Measurements from ENCODE around the gene RYK.

The RYK gene

GRCh38 chr3:134145183-134145582 lies 105.5 kb downstream of the RYK start:
- DNase-seq (ENCODE audit: insufficient read length, low spot score) (no peak), FAIRE-seq (no peak)
- TF ChIP-seq TAF1 (IDR thresholded peaks at IDR 0.05; ENCODE audit: low read depth, low read length) (no peak), POLR2A (IDR thresholded peaks at IDR 0.05; ENCODE audit: low read depth, low read length) (no peak), POLR2AphosphoS5 (IDR thresholded peaks at IDR 0.05; ENCODE audit: low read depth, low read length) (no peak), POU2F2 (IDR thresholded peaks at IDR 0.05; ENCODE audit: low read depth, low read length) (no peak), PAX5 (IDR thresholded peaks at IDR 0.05; ENCODE audit: insufficient read depth, low read length, severe bottlenecking) (no peak), SPI1 (IDR thresholded peaks at IDR 0.05; ENCODE audit: low read depth, low read length) (no peak)

- DNase-seq (ENCODE audit: insufficient read length, low spot score) = no peak
- FAIRE-seq = no peak
- no peak for TF ChIP-seq PAX5 (IDR thresholded peaks at IDR 0.05; ENCODE audit: insufficient read depth, low read length, severe bottlenecking)
- TF ChIP-seq SPI1 (IDR thresholded peaks at IDR 0.05; ENCODE audit: low read depth, low read length) = no peak
- TF ChIP-seq TAF1 (IDR thresholded peaks at IDR 0.05; ENCODE audit: low read depth, low read length) = no peak
- TF ChIP-seq POLR2A (IDR thresholded peaks at IDR 0.05; ENCODE audit: low read depth, low read length) = no peak
- TF ChIP-seq POU2F2 (IDR thresholded peaks at IDR 0.05; ENCODE audit: low read depth, low read length) = no peak
These were observed 106.0 kb downstream of the RYK start for GRCh38 chr3:134144694-134145093.

GRCh38 chr3:134143828-134144401 lies 106.7 kb downstream of the RYK start:
- FAIRE-seq (no peak), DNase-seq (ENCODE audit: insufficient read length, low spot score) (no peak)
- TF ChIP-seq POLR2A (IDR thresholded peaks at IDR 0.05; ENCODE audit: low read depth, low read length) (no peak), POU2F2 (IDR thresholded peaks at IDR 0.05; ENCODE audit: low read depth, low read length) (no peak), PAX5 (IDR thresholded peaks at IDR 0.05; ENCODE audit: insufficient read depth, low read length, severe bottlenecking) (no peak)

GRCh38 chr3:134136604-134137003 lies 114.1 kb downstream of the RYK start:
- FAIRE-seq (no peak), DNase-seq (ENCODE audit: insufficient read length, low spot score) (no peak)
- TF ChIP-seq SPI1 (IDR thresholded peaks at IDR 0.05; ENCODE audit: low read depth, low read length) (peak; percentile 51), PAX5 (IDR thresholded peaks at IDR 0.05; ENCODE audit: insufficient read depth, low read length, severe bottlenecking) (no peak)

- TF ChIP-seq TAF1 (IDR thresholded peaks at IDR 0.05; ENCODE audit: low read depth, low read length) (no peak), PAX5 (IDR thresholded peaks at IDR 0.05; ENCODE audit: insufficient read depth, low read length, severe bottlenecking) (no peak), POLR2AphosphoS5 (IDR thresholded peaks at IDR 0.05; ENCODE audit: low read depth, low read length) (no peak), POU2F2 (IDR thresholded peaks at IDR 0.05; ENCODE audit: low read depth, low read length) (no peak), POLR2A (IDR thresholded peaks at IDR 0.05; ENCODE audit: low read depth, low read length) (no peak), SPI1 (IDR thresholded peaks at IDR 0.05; ENCODE audit: low read depth, low read length) (no peak)
- DNase-seq (ENCODE audit: insufficient read length, low spot score) = no peak
- FAIRE-seq = no peak
These were observed 115.8 kb downstream of the RYK start for GRCh38 chr3:134134698-134135415.

GRCh38 chr3:134134240-134134639 lies 116.4 kb downstream of the RYK start:
- FAIRE-seq = no peak
- TF ChIP-seq POU2F2 (IDR thresholded peaks at IDR 0.05; ENCODE audit: low read depth, low read length) = no peak
- no peak for DNase-seq (ENCODE audit: insufficient read length, low spot score)

- TF ChIP-seq POLR2AphosphoS5 (IDR thresholded peaks at IDR 0.05; ENCODE audit: low read depth, low read length) (no peak), TAF1 (IDR thresholded peaks at IDR 0.05; ENCODE audit: low read depth, low read length) (no peak), PAX5 (IDR thresholded peaks at IDR 0.05; ENCODE audit: insufficient read depth, low read length, severe bottlenecking) (no peak), SPI1 (IDR thresholded peaks at IDR 0.05; ENCODE audit: low read depth, low read length) (no peak), POLR2A (IDR thresholded peaks at IDR 0.05; ENCODE audit: low read depth, low read length) (no peak), POU2F2 (IDR thresholded peaks at IDR 0.05; ENCODE audit: low read depth, low read length) (no peak)
- DNase-seq (ENCODE audit: insufficient read length, low spot score) (no peak), FAIRE-seq (no peak)
These were observed 117.7 kb downstream of the RYK start for GRCh38 chr3:134132961-134133360.

- DNase-seq (ENCODE audit: insufficient read length, low spot score) (no peak), FAIRE-seq (no peak)
- TF ChIP-seq POU2F2 (IDR thresholded peaks at IDR 0.05; ENCODE audit: low read depth, low read length) (no peak), POLR2AphosphoS5 (IDR thresholded peaks at IDR 0.05; ENCODE audit: low read depth, low read length) (no peak), TAF1 (IDR thresholded peaks at IDR 0.05; ENCODE audit: low read depth, low read length) (no peak), SPI1 (IDR thresholded peaks at IDR 0.05; ENCODE audit: low read depth, low read length) (no peak), PAX5 (IDR thresholded peaks at IDR 0.05; ENCODE audit: insufficient read depth, low read length, severe bottlenecking) (no peak), POLR2A (IDR thresholded peaks at IDR 0.05; ENCODE audit: low read depth, low read length) (no peak)
These were observed 124.5 kb downstream of the RYK start for GRCh38 chr3:134126153-134126552.

GRCh38 chr3:134114726-134115125 lies 135.9 kb downstream of the RYK start:
- FAIRE-seq (no peak), DNase-seq (ENCODE audit: insufficient read length, low spot score) (no peak)
- TF ChIP-seq POU2F2 (IDR thresholded peaks at IDR 0.05; ENCODE audit: low read depth, low read length) (no peak), PAX5 (IDR thresholded peaks at IDR 0.05; ENCODE audit: insufficient read depth, low read length, severe bottlenecking) (no peak), POLR2AphosphoS5 (IDR thresholded peaks at IDR 0.05; ENCODE audit: low read depth, low read length) (no peak), TAF1 (IDR thresholded peaks at IDR 0.05; ENCODE audit: low read depth, low read length) (no peak), SPI1 (IDR thresholded peaks at IDR 0.05; ENCODE audit: low read depth, low read length) (no peak), POLR2A (IDR thresholded peaks at IDR 0.05; ENCODE audit: low read depth, low read length) (no peak)

GRCh38 chr3:134111616-134112015 lies 139.0 kb downstream of the RYK start:
- no peak for TF ChIP-seq TAF1 (IDR thresholded peaks at IDR 0.05; ENCODE audit: low read depth, low read length)
- no peak for TF ChIP-seq POU2F2 (IDR thresholded peaks at IDR 0.05; ENCODE audit: low read depth, low read length)
- no peak for TF ChIP-seq SPI1 (IDR thresholded peaks at IDR 0.05; ENCODE audit: low read depth, low read length)
- TF ChIP-seq POLR2A (IDR thresholded peaks at IDR 0.05; ENCODE audit: low read depth, low read length) = no peak
- TF ChIP-seq POLR2AphosphoS5 (IDR thresholded peaks at IDR 0.05; ENCODE audit: low read depth, low read length) = no peak
- TF ChIP-seq PAX5 (IDR thresholded peaks at IDR 0.05; ENCODE audit: insufficient read depth, low read length, severe bottlenecking) = no peak
- no peak for FAIRE-seq

More at GRCh38 chr3:134111616-134112015, 139.0 kb downstream of the RYK start:
- no peak for DNase-seq (ENCODE audit: insufficient read length, low spot score)
